HCT116 (cell line): ENCODE data around the gene RXRA. TPM values are rescaled to one million over a fixed set of nuclear protein-coding genes. Genes with fewer than 3 reads are reported as not detected.

ENCODE experiments used
- ATAC-seq: fragments of 200-7000 bp; cut with Tn5 transposase; 2 replicates; pipeline ENCODE4 v1.9.1; 2020; ENCODE audit warnings: mild to moderate bottlenecking, moderate library complexity
- BruUV-seq: library from RNA; stranded (reverse); fragments of 400-500 nt; replicated peaks from 2 replicates; lab custom pipeline; 2021; lab: Mats Ljungman, UMichigan
- CTCF ChIA-PET: fragments of 300-600 bp; sonication (Branson Sonifier 250); formaldehyde crosslinking; loops from one replicate; lab custom pipeline; 2021; ENCODE audit warnings: antibody characterized with exemption; lab: Charles Lee
- POLR2A ChIA-PET: fragments of 300-600, 350-600 bp; sonication (Branson Sonifier 250); formaldehyde crosslinking; loops from one replicate; lab custom pipeline; 2021; ENCODE audit warnings: antibody characterized with exemption; lab: Charles Lee
- RAD21 ChIA-PET, 2 experiments: fragments of 300-600 bp; sonication (Branson Sonifier 250); formaldehyde crosslinking; loops; one replicate each; lab custom pipeline; 2023; ENCODE audit warnings: low total read pairs in 2 of 2; ENCODE audit not compliant: uncharacterized antibody in 2 of 2, unreplicated experiment in 2 of 2, low non-redundant PET in 1 of 2; lab: Charles Lee
- DNase-seq: peaks from one replicate; pipeline ENCODE4 v3.0.0-alpha.2; 2010; ENCODE audit warnings: low read depth, low spot score
- H2AFZ ChIP-seq: fragments of 200-600 bp; shearing (Covaris generic), sonication (generic); 2 replicates; pipeline ENCODE4 v1.6.1; 2017; ENCODE audit warnings: low read depth, mixed run types, mixed read lengths, antibody characterized with exemption, low read length; ENCODE audit not compliant: poor library complexity, severe bottlenecking
- H3K27ac ChIP-seq: 2 replicates; pipeline ENCODE4 v1.5.1; 2012; ENCODE audit warnings: low read depth, low read length
- H3K27me3 ChIP-seq: fragments of 200-600 bp; sonication (generic); 2 replicates; pipeline ENCODE4 v1.6.1; 2016; ENCODE audit warnings: mixed run types, low read length, mixed read lengths; ENCODE audit not compliant: insufficient read depth
- H3K36me3 ChIP-seq, 2 experiments: fragments of 200-500 bp in 1 of 2; fragments of 200-600 bp in 1 of 2; sonication (Bioruptor generic) in 1 of 2; sonication (generic) in 1 of 2; 2 replicates each; pipeline versions ENCODE4 v1.5.1 to v1.6.1; 2014 to 2016; ENCODE audit warnings: low read length in 2 of 2, inconsistent platforms in 1 of 2, mixed read lengths in 1 of 2, mixed run types in 1 of 2; ENCODE audit not compliant: insufficient read depth in 2 of 2, control insufficient read depth in 1 of 2
- H3K4me1 ChIP-seq, 2 experiments: fragments of 200-600 bp in 1 of 2; sonication (generic) in 1 of 2; 2 replicates each; pipeline versions ENCODE4 v1.5.1 to v1.6.1; 2012 to 2017; ENCODE audit warnings: low read length in 2 of 2, inconsistent platforms in 1 of 2, mild to moderate bottlenecking in 1 of 2, mixed read lengths in 1 of 2, mixed run types in 1 of 2, moderate library complexity in 1 of 2; ENCODE audit not compliant: insufficient read depth in 2 of 2, control insufficient read depth in 1 of 2
- H3K4me2 ChIP-seq: fragments of 200-600 bp; sonication (generic); 2 replicates; pipeline ENCODE4 v1.6.1; 2017; ENCODE audit warnings: mixed run types, low read length, mixed read lengths
- H3K4me3 ChIP-seq, 2 experiments: fragments of 200-600 bp in 1 of 2; sonication (generic) in 1 of 2; replicated peaks in 1 of 2; 2 replicates each; pipeline ENCODE4 v1.5.1; 2011 to 2016; ENCODE audit warnings: low read length in 2 of 2, control low read depth in 1 of 2, low read depth in 1 of 2, mild to moderate bottlenecking in 1 of 2, mixed read lengths in 1 of 2, mixed run types in 1 of 2
- H3K79me2 ChIP-seq: fragments of 200-600 bp; sonication (generic); 2 replicates; pipeline ENCODE4 v1.6.1; 2017; ENCODE audit warnings: mild to moderate bottlenecking, mixed run types, low read length, moderate library complexity, mixed read lengths; ENCODE audit not compliant: insufficient read depth
- H3K9ac ChIP-seq: fragments of 200-600 bp; sonication (generic); 2 replicates; pipeline ENCODE4 v1.6.1; 2016; ENCODE audit warnings: low read length, mixed read lengths
- H3K9me2 ChIP-seq: fragments of 200-600 bp; sonication (generic), shearing (Covaris generic); 2 replicates; pipeline ENCODE4 v1.6.1; 2017; ENCODE audit warnings: mixed run types, mild to moderate bottlenecking, moderate library complexity; ENCODE audit not compliant: insufficient read depth
- H3K9me3 ChIP-seq, 2 experiments: fragments of 200-500 bp in 1 of 2; fragments of 200-600 bp in 1 of 2; sonication (Bioruptor generic) in 1 of 2; sonication (generic) in 1 of 2; 2 replicates each; pipeline ENCODE4 v1.6.1; 2014 to 2017; ENCODE audit warnings: low read length in 2 of 2, mixed read lengths in 2 of 2, inconsistent platforms in 1 of 2, low read depth in 1 of 2, mild to moderate bottlenecking in 1 of 2, mixed run types in 1 of 2, moderate library complexity in 1 of 2; ENCODE audit not compliant: control insufficient read depth in 1 of 2, insufficient read depth in 1 of 2
- H4K20me1 ChIP-seq: fragments of 200-600 bp; sonication (generic), shearing (Covaris generic); 2 replicates; pipeline ENCODE4 v1.6.1; 2017; ENCODE audit warnings: mixed run types, mild to moderate bottlenecking, moderate library complexity; ENCODE audit not compliant: insufficient read depth
- ELF1 ChIP-seq: IDR thresholded peaks from 2 replicates; pipeline ENCODE4 v1.6.1; 2012; ENCODE audit warnings: low read depth, borderline replicate concordance
- EZH2phosphoT487 ChIP-seq: fragments of 200-600 bp; IDR thresholded peaks from 2 replicates; pipeline ENCODE4 v1.6.1; 2018; ENCODE audit warnings: antibody characterized with exemption, borderline replicate concordance
- FOSL1 ChIP-seq: IDR thresholded peaks from 2 replicates; pipeline ENCODE4 v1.6.1; 2012; ENCODE audit warnings: low read depth
- POLR2A ChIP-seq: IDR thresholded peaks from 2 replicates; pipeline ENCODE4 v1.7.0; 2011; ENCODE audit warnings: borderline replicate concordance; ENCODE audit not compliant: insufficient read depth, insufficient read length; ENCODE audit errors: extremely low read depth
- POLR2AphosphoS5 ChIP-seq: IDR thresholded peaks from 2 replicates; pipeline ENCODE4 v1.6.1; 2011; ENCODE audit warnings: mild to moderate bottlenecking, low read depth, low read length, moderate library complexity
- REST ChIP-seq: IDR thresholded peaks from 2 replicates; pipeline ENCODE4 v1.6.1; 2012; ENCODE audit warnings: low read depth
- SP1 ChIP-seq: IDR thresholded peaks from 2 replicates; pipeline ENCODE4 v1.6.1; 2012; ENCODE audit warnings: low read depth
- TCF7L2 ChIP-seq: IDR thresholded peaks from 2 replicates; pipeline ENCODE4 v1.7.0; 2011; ENCODE audit warnings: borderline replicate concordance, inconsistent platforms; ENCODE audit not compliant: insufficient read depth, insufficient read length; ENCODE audit errors: extremely low read depth
- ZFX ChIP-seq: fragments of 450-650 bp; IDR thresholded peaks from 2 replicates; pipeline ENCODE4 v1.6.1; 2017
- intact Hi-C: fragments of 100-400 bp; cut with micrococcal nuclease; formaldehyde crosslinking; loops from 2 replicates; pipeline ENCODE4 v1.10.0; 2022
- total RNA-seq: library from RNA; stranded (reverse); gene quantifications from one replicate; pipeline ENCODE4 v1.2.1, GENCODE V29; 2021; ENCODE audit not compliant: unreplicated experiment

RXRA gene
- total RNA-seq, 1 experiment from 2014 or later, result 43.9 TPM

- peaks cover 0 to 2% of the 10 kb centered on the region in 2 experiments; a peak in 1 of 4 replicates for H3K36me3 ChIP-seq
- no peak overlapping the region for H2AFZ ChIP-seq
- H3K4me3 ChIP-seq, result no peak overlapping the region
- no peaks in the 10 kb centered on the region for H3K9me3 ChIP-seq
- H3K79me2 ChIP-seq, result no peaks in the 10 kb centered on the region
- no peaks in the 10 kb centered on the region for H3K4me1 ChIP-seq
- no peak for ATAC-seq
- no peaks in the 10 kb centered on the region for H3K9me2 ChIP-seq
- H3K27me3 ChIP-seq, result no peaks in the 10 kb centered on the region
- RAD21 ChIA-PET, result no interaction called here
- POLR2A ChIA-PET, result no interaction called here
- intact Hi-C loops, result no loop called here
- H4K20me1 ChIP-seq, result no peaks in the 10 kb centered on the region
- H3K27ac ChIP-seq, result no peak overlapping the region
- CTCF ChIA-PET, result no interaction called here
- no peak overlapping the region for H3K4me2 ChIP-seq
- no TSS peak for BruUV-seq
- no peak overlapping the region for H3K9ac ChIP-seq
- no peak for DNase-seq
- TF ChIP-seq TCF7L2 (no peak), ZFX (no peak), POLR2A (no peak), POLR2AphosphoS5 (no peak), EZH2phosphoT487 (no peak), FOSL1 (no peak), ELF1 (no peak), REST (no peak), SP1 (no peak)
- TF ChIP-seq, all 23 proteins: peak for 0
Measured at GRCh38 chr9:134423749-134424148, 97.5 kb downstream of the RXRA start.
